ENCODE results near the gene NABP2. TPM values are rescaled to one million over a fixed set of nuclear protein-coding genes. Genes with fewer than 3 reads are reported as not detected.

The NABP2 gene
- total RNA-seq, 1 donor from 2014 or later, result 27.9 TPM

GRCh38 chr12:56274299-56274698, 50.2 kb downstream of the NABP2 start:
- peaks cover 48% of the 10 kb centered on the region for H3K36me3 Mint-ChIP-seq
- no peaks in the 10 kb centered on the region for H3K36me3 ChIP-seq

GRCh38 chr12:56278905-56279304, 54.8 kb downstream of the NABP2 start:
- no peak overlapping the region for H2AFZ ChIP-seq (replicated peaks)
- no peak overlapping the region for H3K4me2 ChIP-seq
- H3K27ac ChIP-seq, result no peak overlapping the region
- DNase-seq (ENCODE audit: low spot score), result no peak
- H3K4me3 Mint-ChIP-seq, result no peak overlapping the region
- peaks cover 2% of the 10 kb centered on the region for H3K27me3 Mint-ChIP-seq (ENCODE audit: insufficient read depth, low read depth)
- no peaks in the 10 kb centered on the region for H4K20me1 ChIP-seq (ENCODE audit: low read depth)
- H3K27me3 ChIP-seq, result no peaks in the 10 kb centered on the region
- H3K36me3 Mint-ChIP-seq, result peaks cover 38% of the 10 kb centered on the region
- TF ChIP-seq EZH2phosphoT487 (IDR thresholded peaks at IDR 0.05) (no peak), EZH2 (IDR thresholded peaks at IDR 0.05) (no peak)
- TF ChIP-seq, protein P1, sequence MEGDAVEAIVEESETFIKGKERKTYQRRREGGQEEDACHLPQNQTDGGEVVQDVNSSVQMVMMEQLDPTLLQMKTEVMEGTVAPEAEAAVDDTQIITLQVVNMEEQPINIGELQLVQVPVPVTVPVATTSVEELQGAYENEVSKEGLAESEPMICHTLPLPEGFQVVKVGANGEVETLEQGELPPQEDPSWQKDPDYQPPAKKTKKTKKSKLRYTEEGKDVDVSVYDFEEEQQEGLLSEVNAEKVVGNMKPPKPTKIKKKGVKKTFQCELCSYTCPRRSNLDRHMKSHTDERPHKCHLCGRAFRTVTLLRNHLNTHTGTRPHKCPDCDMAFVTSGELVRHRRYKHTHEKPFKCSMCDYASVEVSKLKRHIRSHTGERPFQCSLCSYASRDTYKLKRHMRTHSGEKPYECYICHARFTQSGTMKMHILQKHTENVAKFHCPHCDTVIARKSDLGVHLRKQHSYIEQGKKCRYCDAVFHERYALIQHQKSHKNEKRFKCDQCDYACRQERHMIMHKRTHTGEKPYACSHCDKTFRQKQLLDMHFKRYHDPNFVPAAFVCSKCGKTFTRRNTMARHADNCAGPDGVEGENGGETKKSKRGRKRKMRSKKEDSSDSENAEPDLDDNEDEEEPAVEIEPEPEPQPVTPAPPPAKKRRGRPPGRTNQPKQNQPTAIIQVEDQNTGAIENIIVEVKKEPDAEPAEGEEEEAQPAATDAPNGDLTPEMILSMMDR (IDR thresholded peaks at IDR 0.05), result no peak
- H3K9me3 ChIP-seq (ENCODE audit: low read depth), result no peaks in the 10 kb centered on the region
- H3K4me1 ChIP-seq, result no peaks in the 10 kb centered on the region
- H3F3A ChIP-seq (ENCODE audit: low read depth), result peaks cover 7% of the 10 kb centered on the region
- no peaks in the 10 kb centered on the region for H3K9me3 Mint-ChIP-seq
- H3K79me2 ChIP-seq (ENCODE audit: low read depth), result no peaks in the 10 kb centered on the region
- H3K9ac ChIP-seq, result no peak overlapping the region
- peaks cover 5% of the 10 kb centered on the region for H3K36me3 ChIP-seq
- H3K4me1 Mint-ChIP-seq, result no peaks in the 10 kb centered on the region
- H3K27ac Mint-ChIP-seq, result no peak overlapping the region
- H3K4me3 ChIP-seq, result no peak overlapping the region

More at GRCh38 chr12:56274299-56274698, 50.2 kb downstream of the NABP2 start:
- Histone ChIP-seq H3F3A (ENCODE audit: low read depth) (peaks cover 24% of the 10 kb centered on the region), H3K4me3 (no peak overlapping the region), H3K79me2 (ENCODE audit: low read depth) (no peaks in the 10 kb centered on the region), H4K20me1 (ENCODE audit: low read depth) (no peaks in the 10 kb centered on the region), H3K4me2 (no peak overlapping the region), H3K9me3 (ENCODE audit: low read depth) (no peaks in the 10 kb centered on the region), H3K27me3 (no peaks in the 10 kb centered on the region), H3K9ac (no peak overlapping the region), H3K27ac (no peak overlapping the region), H3K4me1 (no peaks in the 10 kb centered on the region), H2AFZ (replicated peaks) (no peak overlapping the region)
- no peak for DNase-seq (ENCODE audit: low spot score)
- no peaks in the 10 kb centered on the region for H3K9me3 Mint-ChIP-seq
- no peak overlapping the region for H3K4me3 Mint-ChIP-seq
- no peaks in the 10 kb centered on the region for H3K27me3 Mint-ChIP-seq (ENCODE audit: insufficient read depth, low read depth)
- H3K4me1 Mint-ChIP-seq, result peaks cover 4% of the 10 kb centered on the region
- no peak for TF ChIP-seq EZH2 (IDR thresholded peaks at IDR 0.05)
- no peak for TF ChIP-seq EZH2phosphoT487 (IDR thresholded peaks at IDR 0.05)
- TF ChIP-seq, protein P1 (IDR thresholded peaks at IDR 0.05), result no peak
- H3K27ac Mint-ChIP-seq, result no peak overlapping the region

Other genes starting within 250 kb of the NABP2 start
- 17.5 and 35.5 TPM in 2 replicates for gene SUOX, start 227.1 kb upstream of the NABP2 start, total RNA-seq (ENCODE audit: low replicate concordance)
- gene IKZF4, start 203.3 kb upstream of the NABP2 start, total RNA-seq (ENCODE audit: low replicate concordance), result 2.1 and 4.4 TPM in 2 replicates
- 721 and 819 TPM in 2 replicates for gene RPS26, start 182.4 kb upstream of the NABP2 start, total RNA-seq (ENCODE audit: low replicate concordance)
- gene ERBB3, start 144.2 kb upstream of the NABP2 start, total RNA-seq (ENCODE audit: low replicate concordance), result 6.3 and 8.8 TPM in 2 replicates
- gene PA2G4, start 119.8 kb upstream of the NABP2 start, total RNA-seq (ENCODE audit: low replicate concordance), result 168 and 242 TPM in 2 replicates
- 3,372 and 3,805 TPM in 2 replicates for gene RPL41, start 107.7 kb upstream of the NABP2 start, total RNA-seq (ENCODE audit: low replicate concordance)
- 10.3 and 10.8 TPM in 2 replicates for gene ZC3H10, start 106.1 kb upstream of the NABP2 start, total RNA-seq (ENCODE audit: low replicate concordance)
- 75.3 and 146 TPM in 2 replicates for gene ESYT1, start 96.1 kb upstream of the NABP2 start, total RNA-seq (ENCODE audit: low replicate concordance)
- gene MYL6B, start 71.8 kb upstream of the NABP2 start, total RNA-seq (ENCODE audit: low replicate concordance), result 131 and 198 TPM in 2 replicates
- gene MYL6, start 66.0 kb upstream of the NABP2 start, total RNA-seq (ENCODE audit: low replicate concordance), result 1,139 and 1,233 TPM in 2 replicates
- gene SMARCC2, start 34.9 kb upstream of the NABP2 start, total RNA-seq (ENCODE audit: low replicate concordance), result 92.3 and 103 TPM in 2 replicates
- gene RNF41, start 2.4 kb upstream of the NABP2 start, total RNA-seq (ENCODE audit: low replicate concordance), result 52.1 and 68.9 TPM in 2 replicates
- gene SLC39A5, start 5.7 kb downstream of the NABP2 start, total RNA-seq (ENCODE audit: low replicate concordance), result 0.54 and 1.5 TPM in 2 replicates
- 9.1 and 18.1 TPM in 2 replicates for gene ANKRD52, start 34.0 kb downstream of the NABP2 start, total RNA-seq (ENCODE audit: low replicate concordance)
- gene COQ10A, start 42.6 kb downstream of the NABP2 start, total RNA-seq (ENCODE audit: low replicate concordance), result 32.1 and 41.8 TPM in 2 replicates
- gene CS, start 76.0 kb downstream of the NABP2 start, total RNA-seq (ENCODE audit: low replicate concordance), result 91.1 and 133 TPM in 2 replicates
- gene CNPY2, start 91.6 kb downstream of the NABP2 start, total RNA-seq (ENCODE audit: low replicate concordance), result 107 and 128 TPM in 2 replicates
- 61.9 and 116 TPM in 2 replicates for gene PAN2, start 109.7 kb downstream of the NABP2 start, total RNA-seq (ENCODE audit: low replicate concordance)
- gene IL23A, start 114.5 kb downstream of the NABP2 start, total RNA-seq (ENCODE audit: low replicate concordance), result 0.31 and 1.5 TPM in 2 replicates
- 86.4 and 105 TPM in 2 replicates for gene STAT2, start 135.8 kb downstream of the NABP2 start, total RNA-seq (ENCODE audit: low replicate concordance)
- gene APOF, start 138.5 kb downstream of the NABP2 start, total RNA-seq (ENCODE audit: low replicate concordance), result not detected in 2 replicates
- gene TIMELESS, start 225.1 kb downstream of the NABP2 start, total RNA-seq (ENCODE audit: low replicate concordance), result 56.3 and 79.1 TPM in 2 replicates
- gene MIP, start 230.3 kb downstream of the NABP2 start, total RNA-seq (ENCODE audit: low replicate concordance), result 0.03 TPM in 1 of 2 replicates, not detected in the other
- gene SPRYD4, start 244.2 kb downstream of the NABP2 start, total RNA-seq (ENCODE audit: low replicate concordance), result 2.6 and 3.0 TPM in 2 replicates